ENCODE measurements around the gene LRRC61.
"Not testable (repeated sequence)": the region's sequence is repeated elsewhere in the genome, so short reads cannot be mapped to it uniquely, and the experiment has no call there.

DNA sequence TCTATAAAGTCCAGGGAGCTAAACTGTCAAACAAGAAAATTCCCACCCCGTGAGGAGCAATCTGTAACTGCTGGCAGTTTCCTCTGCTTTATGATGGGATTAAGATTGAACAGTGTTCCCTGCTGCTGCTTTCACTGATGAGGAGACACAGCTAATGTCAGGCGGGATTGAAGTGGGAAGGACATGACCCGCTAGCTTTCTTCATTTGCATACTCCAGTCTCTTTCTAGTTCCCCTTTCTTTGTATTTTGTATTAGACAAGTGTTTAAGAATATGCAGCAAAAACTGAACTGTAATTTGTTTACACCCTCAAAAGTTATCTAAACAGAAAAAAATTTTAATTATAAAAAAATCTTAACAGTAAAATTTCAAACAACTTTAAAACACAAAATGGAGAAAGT lies 40.0 kb upstream of the LRRC61 start:
- TF ChIP-seq POLR2A, CTCF (IDR thresholded peaks at IDR 0.05): not testable (repeated sequence)
